ENCODE data around the gene ZNF383.
"Not testable (repeated sequence)": the region's sequence is repeated elsewhere in the genome, so short reads cannot be mapped to it uniquely, and the experiment has no call there.

Gene ZNF383

GRCh38 chr19:37294246-37294645, 76.2 kb downstream of the ZNF383 start:
- not testable (repeated sequence) for DNase-seq

Measured in NCI-H187 (cell line).